PFSK-1 (cell line): Measurements from ENCODE around the gene HBE1. TPM values are rescaled to one million over a fixed set of nuclear protein-coding genes. Genes with fewer than 3 reads are reported as not detected.

Experiments
- FOXP2 ChIP-seq: optimal IDR thresholded peaks from 2 replicates; pipeline ENCODE3; 2011; ENCODE audit warnings: borderline replicate concordance, control low read depth, inconsistent platforms; ENCODE audit not compliant: insufficient read depth; ENCODE audit errors: extremely low read length, extremely low read depth
- POLR2AphosphoS5 ChIP-seq: IDR thresholded peaks from 2 replicates; pipeline ENCODE4 v1.6.1; 2012; ENCODE audit warnings: low read depth, mild to moderate bottlenecking, control low read depth, low read length, moderate library complexity
- REST ChIP-seq, 2 experiments: IDR thresholded peaks; 2 replicates each; pipeline versions ENCODE4 v1.6.1 to v1.8.0; 2011 to 2012; ENCODE audit warnings: low read depth in 2 of 2, low read length in 2 of 2, control low read depth in 1 of 2, inconsistent platforms in 1 of 2, mild to moderate bottlenecking in 1 of 2, moderate library complexity in 1 of 2; ENCODE audit not compliant: insufficient read depth in 1 of 2
- SIN3A ChIP-seq: IDR thresholded peaks from 2 replicates; pipeline ENCODE4 v1.6.1; 2012; ENCODE audit warnings: mild to moderate bottlenecking, low read length, moderate library complexity, borderline replicate concordance; ENCODE audit not compliant: insufficient read depth
- TAF1 ChIP-seq: IDR thresholded peaks from 2 replicates; pipeline ENCODE4 v1.6.1; 2012; ENCODE audit warnings: low read length, control low read depth, borderline replicate concordance; ENCODE audit not compliant: insufficient read depth
- polyA plus RNA-seq: library from polyadenylated mRNA; unstranded; fragments of >200 nt; gene quantifications from one replicate; pipeline ENCODE4 v1.2.1, GENCODE V29; 2012; ENCODE audit warnings: low read depth, missing spikeins; ENCODE audit not compliant: insufficient read length

HBE1 gene
- 2.4 TPM for polyA plus RNA-seq

DNA sequence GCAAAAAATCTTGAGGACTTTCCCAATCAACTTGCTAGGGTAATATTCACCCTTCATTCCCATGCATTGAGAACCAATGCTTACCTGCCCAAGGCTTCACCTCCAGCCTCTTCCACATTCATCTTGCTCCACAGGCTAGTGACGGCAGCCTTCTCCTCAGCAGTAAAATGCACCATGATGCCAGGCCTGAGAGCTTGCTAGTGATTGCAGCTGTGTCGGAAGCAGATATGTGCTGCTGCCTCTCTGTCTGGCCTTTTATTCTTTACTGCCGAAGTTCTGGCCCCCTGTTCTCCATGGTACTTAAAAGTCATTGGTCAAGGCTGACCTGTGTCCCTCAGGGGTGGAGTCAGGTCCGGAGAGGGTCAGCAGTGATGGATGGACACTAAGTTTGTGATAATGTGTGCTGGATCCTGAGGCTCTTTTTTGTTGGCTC, at the start of gene HBE1:
Gene HBE1 (minus strand): TSS at position 231 of the 433 bp plus-strand sequence. CDS start 55 bp downstream, at position 176.
- TF ChIP-seq REST (IDR thresholded peaks at IDR 0.05; ENCODE audit: insufficient read depth in 1 of 2, low read depth in 2 of 2, low read length in 2 of 2) (no peak), SIN3A (no peak), POLR2AphosphoS5 (no peak), TAF1 (no peak), FOXP2 (no peak)

GRCh38 chr11:5317292-5317691, 47.5 kb upstream of the HBE1 start:
- no peak for TF ChIP-seq POLR2AphosphoS5
- no peak for TF ChIP-seq FOXP2
- no peak for TF ChIP-seq SIN3A
- TF ChIP-seq REST (IDR thresholded peaks at IDR 0.05; ENCODE audit: insufficient read depth in 1 of 2, low read depth in 2 of 2, low read length in 2 of 2) = no peak
- TF ChIP-seq TAF1 = no peak

DNA sequence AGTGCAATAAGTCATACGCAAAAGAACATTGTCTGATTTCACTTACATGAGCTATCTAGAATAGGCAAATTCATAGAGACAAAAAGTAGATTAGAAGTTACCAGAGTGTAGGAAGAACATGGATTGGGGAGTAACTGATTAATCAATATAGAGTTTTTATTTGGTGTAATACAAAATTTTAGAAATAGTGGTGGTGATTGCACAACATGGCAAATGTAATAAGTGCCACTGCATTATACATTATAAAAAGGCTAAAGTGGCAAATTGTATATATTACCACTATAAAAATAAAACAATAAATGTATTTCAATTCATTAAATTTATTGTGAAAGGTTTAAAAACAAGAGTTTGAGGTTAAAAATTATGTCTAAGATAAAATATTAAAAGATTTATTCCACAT, 40.7 kb upstream of the HBE1 start:
- no peak for TF ChIP-seq TAF1
- no peak for TF ChIP-seq REST (IDR thresholded peaks at IDR 0.05; ENCODE audit: insufficient read depth in 1 of 2, low read depth in 2 of 2, low read length in 2 of 2)
- TF ChIP-seq FOXP2 = no peak
- no peak for TF ChIP-seq SIN3A
- TF ChIP-seq POLR2AphosphoS5 = no peak

GRCh38 chr11:5307256-5308019, 37.7 kb upstream of the HBE1 start:
- no peak for TF ChIP-seq TAF1
- no peak for TF ChIP-seq SIN3A
- no peak for TF ChIP-seq REST (IDR thresholded peaks at IDR 0.05; ENCODE audit: insufficient read depth in 1 of 2, low read depth in 2 of 2, low read length in 2 of 2)
- no peak for TF ChIP-seq FOXP2
- no peak for TF ChIP-seq POLR2AphosphoS5
